Ectodermal cell (in vitro differentiated cells): ENCODE measurements around the gene BAIAP2.
A peak's percentile ranks its signal among the peaks of the same experiment; 100 is the strongest.

ENCODE experiments used
- H3K27ac ChIP-seq: 2 replicates; pipeline ENCODE4 v1.7.0; 2013; ENCODE audit warnings: mild to moderate bottlenecking, low read depth, low read length; ENCODE audit not compliant: insufficient read depth, poor library complexity, severe bottlenecking
- H3K27me3 ChIP-seq: 2 replicates; pipeline ENCODE4 v1.7.0; 2013; ENCODE audit warnings: mild to moderate bottlenecking, low read length; ENCODE audit not compliant: insufficient read depth, control insufficient read depth, poor library complexity, severe bottlenecking
- H3K36me3 ChIP-seq: one replicate; pipeline ENCODE4 v1.7.0; 2013; ENCODE audit warnings: low read length; ENCODE audit not compliant: control insufficient read depth, insufficient read depth
- H3K4me1 ChIP-seq: one replicate; pipeline ENCODE4 v1.7.0; 2013; ENCODE audit warnings: low read length; ENCODE audit not compliant: control insufficient read depth, insufficient read depth
- H3K4me3 ChIP-seq: 2 replicates; pipeline ENCODE4 v1.7.0; 2013; ENCODE audit warnings: low read depth, low read length, control low read depth; ENCODE audit not compliant: insufficient read depth
- H3K9me3 ChIP-seq: 2 replicates; pipeline ENCODE4 v1.7.0; 2013; ENCODE audit warnings: mild to moderate bottlenecking, low read length, moderate library complexity; ENCODE audit not compliant: control insufficient read depth
- WGBS, 2 experiments: methylation state at CpG; one replicate each; pipeline ENCODE4 v1.1.7; 2013; ENCODE audit warnings: missing lambda C conversion rate in 2 of 2; 5-methylcytosine and 5-hydroxymethylcytosine counted together

BAIAP2 gene

DNA sequence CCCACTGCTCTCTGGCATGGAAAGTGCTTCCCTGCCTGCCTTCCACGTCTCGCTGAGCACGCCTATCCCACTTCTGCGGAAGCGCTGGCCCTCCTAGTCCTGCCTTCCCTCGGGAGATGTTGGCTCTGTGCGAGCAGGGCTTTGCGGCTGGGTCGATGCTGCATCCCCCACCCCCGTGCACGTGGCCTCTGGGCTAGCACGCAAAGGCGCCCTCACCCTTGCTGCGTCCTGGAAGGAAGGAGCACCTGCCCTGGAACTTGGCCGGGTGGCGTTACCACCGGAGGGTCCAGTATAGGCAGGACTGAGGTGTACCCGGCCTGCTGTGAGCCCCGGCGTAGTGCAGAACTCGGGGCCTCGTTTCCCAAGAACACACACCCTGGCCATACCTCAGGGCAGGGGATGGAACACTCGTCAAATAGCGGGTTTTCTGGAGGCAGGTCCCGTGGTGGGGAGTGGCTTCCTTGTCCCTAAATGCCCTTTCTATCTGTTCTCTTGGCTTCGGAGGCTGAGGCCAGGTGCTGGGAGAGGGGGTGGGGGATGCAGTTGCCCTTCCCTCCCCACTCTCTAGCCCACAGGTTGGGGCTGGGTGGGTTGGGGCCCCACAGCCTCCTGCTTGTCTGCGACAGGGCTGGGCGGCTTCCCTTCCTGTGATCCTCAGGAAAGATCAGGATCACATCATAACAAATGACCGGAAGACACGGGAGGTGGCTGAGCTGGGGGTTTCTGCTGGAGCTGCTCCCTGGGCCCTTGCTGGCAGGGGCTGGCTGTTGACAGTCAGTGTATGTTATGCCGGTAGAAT lies 17.4 kb downstream of the BAIAP2 start:
- H3K4me1 ChIP-seq = peaks cover 36% of the 10 kb centered on the region
- no peaks in the 10 kb centered on the region for H3K9me3 ChIP-seq
- WGBS, 2 experiments = 81 to 83% methylated on average over 31 of the region's 31 CpGs
- no peaks in the 10 kb centered on the region for H3K27me3 ChIP-seq
- no peak overlapping the region for H3K27ac ChIP-seq
- H3K4me3 ChIP-seq = no peak overlapping the region
- no peaks in the 10 kb centered on the region for H3K36me3 ChIP-seq

DNA sequence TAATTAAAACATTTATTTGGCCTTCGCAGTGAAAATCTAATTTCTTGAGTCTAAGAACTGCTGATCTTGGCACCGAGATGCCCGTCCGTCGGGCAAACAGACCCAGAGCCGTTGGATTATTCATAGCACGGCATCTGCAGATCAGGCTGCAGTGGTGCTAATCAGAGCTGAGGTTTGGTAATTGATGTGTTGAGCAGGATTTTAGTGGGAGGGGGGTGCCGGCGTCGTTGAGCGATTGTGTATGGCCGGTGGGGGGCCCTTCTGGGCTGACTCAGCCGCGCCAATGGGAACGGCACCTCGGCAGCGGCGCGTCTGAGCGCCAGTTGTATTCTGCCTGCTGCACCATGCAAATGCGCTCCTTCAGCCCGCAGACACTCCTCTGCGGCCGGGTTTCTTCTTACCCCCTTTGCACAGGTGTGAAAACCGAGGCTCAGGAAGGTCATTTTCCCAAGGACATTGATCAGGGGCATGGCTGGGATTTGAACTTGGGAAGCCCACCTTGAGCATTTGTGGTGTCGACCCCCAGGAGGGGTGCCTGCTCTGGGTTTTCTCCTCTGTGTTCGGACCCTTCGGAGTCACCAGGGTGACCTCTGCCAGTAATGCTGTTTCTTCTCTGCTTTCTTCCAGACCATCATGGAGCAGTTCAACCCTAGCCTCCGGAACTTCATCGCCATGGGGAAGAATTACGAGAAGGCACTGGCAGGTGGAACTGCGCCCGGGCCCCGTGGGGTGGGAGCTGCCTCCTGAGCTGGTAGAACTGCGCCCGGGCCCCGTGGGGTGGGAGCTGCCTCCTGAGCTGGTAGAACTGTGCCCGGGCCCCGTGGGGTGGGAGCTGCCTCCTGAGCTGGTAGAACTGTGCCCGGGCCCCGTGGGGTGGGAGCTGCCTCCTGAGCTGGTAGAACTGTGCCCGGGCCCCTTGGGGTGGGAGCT lies 18.4 kb downstream of the BAIAP2 start:
- WGBS, 2 experiments = 88 to 89% methylated on average over 36 to 37 of the region's 42 CpGs
- Histone ChIP-seq H3K9me3 (no peaks in the 10 kb centered on the region), H3K27ac (no peak overlapping the region), H3K36me3 (no peaks in the 10 kb centered on the region), H3K4me3 (no peak overlapping the region), H3K27me3 (no peaks in the 10 kb centered on the region), H3K4me1 (peaks cover 37% of the 10 kb centered on the region)

DNA sequence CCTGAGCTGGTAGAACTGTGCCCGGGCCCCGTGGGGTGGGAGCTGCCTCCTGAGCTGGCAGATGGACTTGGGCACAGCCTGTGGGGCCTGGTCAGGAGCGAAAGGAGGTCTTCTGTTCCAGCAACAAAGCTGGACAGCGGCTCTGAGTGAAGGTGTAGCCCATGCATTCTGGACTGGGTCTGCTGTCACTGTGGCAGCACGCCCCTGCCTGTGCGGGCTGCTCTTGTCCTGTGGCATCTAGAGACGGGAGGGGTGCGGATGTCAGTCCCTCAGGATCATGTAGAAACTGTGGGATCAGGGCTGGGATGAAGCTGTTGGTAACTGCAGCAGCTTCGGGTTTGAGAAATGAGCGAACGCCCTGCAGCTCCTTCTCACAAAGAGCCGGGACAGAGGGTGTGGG lies 19.4 kb downstream of the BAIAP2 start:
- Histone ChIP-seq H3K4me3 (no peak overlapping the region), H3K36me3 (no peaks in the 10 kb centered on the region), H3K9me3 (no peaks in the 10 kb centered on the region), H3K27me3 (no peaks in the 10 kb centered on the region), H3K4me1 (peaks cover 28% of the 10 kb centered on the region), H3K27ac (no peak overlapping the region)
- WGBS, 2 experiments = 94% methylated on average over 12 of the region's 12 CpGs

DNA sequence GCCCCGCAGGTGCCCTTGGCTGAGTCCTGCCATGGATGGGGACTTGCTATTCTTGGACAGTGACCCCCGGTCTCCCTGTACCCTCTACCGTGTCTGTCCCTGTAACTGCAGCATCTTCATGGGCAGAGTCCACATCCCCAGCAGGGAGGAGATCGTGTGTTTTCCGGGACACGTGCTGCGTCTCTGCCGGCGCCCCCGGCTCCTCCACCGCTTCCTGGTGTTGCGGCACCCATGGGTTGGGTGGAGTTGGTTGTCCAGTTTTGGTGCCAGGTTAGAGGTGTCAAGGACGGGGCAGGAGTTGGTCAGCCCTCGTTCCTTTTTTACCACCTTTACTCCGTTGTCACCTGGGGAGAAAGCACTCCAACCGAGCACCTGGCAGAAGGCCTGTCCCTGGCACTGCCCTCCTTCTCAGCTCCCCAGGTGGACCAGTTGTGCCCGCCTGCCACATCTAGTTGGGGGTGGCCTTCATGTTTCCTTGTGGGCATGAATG lies 20.0 kb downstream of the BAIAP2 start:
- 93% methylated on average over 17 of the region's 17 CpGs for WGBS, 2 experiments
- Histone ChIP-seq H3K27ac (no peak overlapping the region), H3K36me3 (no peaks in the 10 kb centered on the region), H3K4me1 (peaks cover 25% of the 10 kb centered on the region), H3K9me3 (no peaks in the 10 kb centered on the region), H3K4me3 (no peak overlapping the region), H3K27me3 (no peaks in the 10 kb centered on the region)

DNA sequence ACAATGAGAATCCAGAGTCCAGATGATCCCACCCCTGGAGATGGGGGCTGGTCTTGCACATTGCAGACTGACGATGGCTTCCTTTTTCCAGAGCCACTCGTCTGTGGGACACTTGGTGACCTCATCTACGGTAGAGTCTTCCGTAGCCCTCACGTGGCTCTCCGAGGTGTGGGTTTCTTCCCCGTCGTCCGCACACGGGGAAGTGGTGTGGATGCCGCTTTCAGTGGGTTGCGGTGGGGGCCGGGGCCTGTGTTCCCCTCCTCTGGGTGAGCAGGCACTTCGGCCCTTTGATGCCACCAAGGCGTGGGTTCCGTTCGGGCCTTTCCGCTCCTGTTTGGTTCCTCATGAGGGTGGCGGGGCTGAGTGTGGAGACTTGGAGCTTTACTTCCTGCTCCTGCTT lies 21.4 kb downstream of the BAIAP2 start:
- Histone ChIP-seq H3K27ac (no peak overlapping the region), H3K36me3 (no peaks in the 10 kb centered on the region), H3K27me3 (no peaks in the 10 kb centered on the region), H3K9me3 (no peaks in the 10 kb centered on the region), H3K4me1 (peaks cover 25% of the 10 kb centered on the region), H3K4me3 (no peak overlapping the region)
- WGBS, 2 experiments = 93% methylated on average over 19 of the region's 19 CpGs

DNA sequence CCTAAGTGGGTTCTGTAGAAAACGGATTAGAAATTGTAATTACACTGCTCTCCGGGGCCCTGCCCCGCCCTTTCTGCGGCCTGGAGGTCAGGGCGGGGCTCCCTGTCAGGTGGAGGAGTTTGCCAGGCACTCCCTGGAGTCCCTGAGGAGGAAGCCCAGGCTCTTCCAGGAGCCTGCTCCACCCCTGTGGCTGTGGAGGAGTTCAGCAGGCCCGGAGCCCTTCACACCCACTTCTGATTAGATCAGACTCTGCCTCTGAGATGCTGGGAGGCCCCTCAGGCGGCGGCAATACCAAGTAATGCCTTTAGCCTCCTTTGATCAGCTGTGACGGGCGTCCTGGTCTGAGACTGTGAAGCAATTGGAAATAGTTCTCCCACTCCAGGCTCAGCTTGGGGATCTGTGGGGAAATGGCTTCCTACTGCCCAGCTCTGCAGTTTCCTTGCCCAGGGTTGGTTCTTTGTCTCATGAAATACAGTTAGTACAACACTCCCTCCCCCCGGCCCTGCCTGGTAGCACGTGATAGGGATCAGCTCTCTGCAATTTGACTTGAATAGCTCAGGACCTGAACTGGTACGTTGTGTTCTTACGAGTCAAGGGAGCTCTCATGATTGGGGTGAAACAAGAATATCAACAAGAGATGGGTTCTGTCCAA lies 22.3 kb downstream of the BAIAP2 start:
- Histone ChIP-seq H3K9me3 (no peaks in the 10 kb centered on the region), H3K36me3 (no peaks in the 10 kb centered on the region), H3K4me3 (no peak overlapping the region), H3K27ac (peak overlapping the region; percentile 48), H3K27me3 (no peaks in the 10 kb centered on the region), H3K4me1 (peaks cover 20% of the 10 kb centered on the region)
- WGBS, 2 experiments = 74 to 76% methylated on average over 14 of the region's 14 CpGs

GRCh38 chr17:81057777-81058176 lies 22.8 kb downstream of the BAIAP2 start:
- Histone ChIP-seq H3K36me3 (no peaks in the 10 kb centered on the region), H3K27ac (no peak overlapping the region)
- 95% methylated on average over 9 to 12 of the region's 12 CpGs for WGBS, 2 experiments

GRCh38 chr17:81058263-81058871 lies 23.4 kb downstream of the BAIAP2 start:
- no peaks in the 10 kb centered on the region for H3K9me3 ChIP-seq
- peaks cover 20% of the 10 kb centered on the region for H3K4me1 ChIP-seq
- no peak overlapping the region for H3K4me3 ChIP-seq
- H3K27ac ChIP-seq = no peak overlapping the region
- H3K36me3 ChIP-seq = no peaks in the 10 kb centered on the region
- no peaks in the 10 kb centered on the region for H3K27me3 ChIP-seq
- WGBS, 2 experiments = 93% methylated on average over 23 of the region's 23 CpGs

More at GRCh38 chr17:81057777-81058176, 22.8 kb downstream of the BAIAP2 start:
- peaks cover 19% of the 10 kb centered on the region for H3K4me1 ChIP-seq
- no peaks in the 10 kb centered on the region for H3K27me3 ChIP-seq
- no peaks in the 10 kb centered on the region for H3K9me3 ChIP-seq
- H3K4me3 ChIP-seq = no peak overlapping the region

DNA sequence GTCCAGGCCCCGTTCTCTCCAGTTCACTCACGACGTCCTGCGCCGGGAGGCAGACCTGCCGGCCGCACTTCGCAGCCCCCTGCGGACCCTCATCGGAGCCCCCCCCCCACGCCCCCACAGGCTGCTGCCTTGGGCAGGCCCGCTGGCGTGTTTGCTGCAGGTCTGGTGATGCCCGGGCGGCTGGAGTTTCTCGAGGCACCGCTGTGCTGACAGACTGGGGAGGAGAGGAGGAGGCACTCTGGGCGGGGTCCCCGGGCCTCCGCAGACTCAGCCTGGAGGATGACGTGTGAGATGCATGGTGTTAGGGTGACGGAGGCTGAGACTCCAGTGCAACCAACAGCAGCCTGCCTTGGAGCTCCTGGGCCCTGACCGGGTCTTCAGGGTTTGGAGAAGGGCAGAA lies 24.1 kb downstream of the BAIAP2 start:
- Histone ChIP-seq H3K4me3 (no peak overlapping the region), H3K36me3 (no peaks in the 10 kb centered on the region), H3K27me3 (no peaks in the 10 kb centered on the region), H3K9me3 (no peaks in the 10 kb centered on the region), H3K27ac (no peak overlapping the region), H3K4me1 (peaks cover 27% of the 10 kb centered on the region)
- 92 to 93% methylated on average over 23 of the region's 23 CpGs for WGBS, 2 experiments
